Glutamatergic neuron (in vitro differentiated cells): ENCODE data around the gene CCNL2. TPM values are rescaled to one million over a fixed set of nuclear protein-coding genes. Genes with fewer than 3 reads are reported as not detected.

Experiments used
- DNase-seq: peaks from one replicate; pipeline ENCODE4 v3.0.0; 2022
- H3K27ac Mint-ChIP-seq: one replicate; pipeline ENCODE4 v1.8.0; 2020; ENCODE audit warnings: mild to moderate bottlenecking, mixed read lengths, inconsistent platforms; ENCODE audit not compliant: unreplicated experiment
- H3K27me3 Mint-ChIP-seq: one replicate; pipeline ENCODE4 v1.8.0; 2020; ENCODE audit warnings: mild to moderate bottlenecking, moderate library complexity, mixed read lengths, inconsistent platforms; ENCODE audit not compliant: unreplicated experiment
- H3K36me3 Mint-ChIP-seq: one replicate; pipeline ENCODE4 v1.8.0; 2020; ENCODE audit warnings: mild to moderate bottlenecking, mixed read lengths, inconsistent platforms; ENCODE audit not compliant: unreplicated experiment
- H3K4me1 Mint-ChIP-seq: one replicate; pipeline ENCODE4 v1.8.0; 2020; ENCODE audit warnings: mild to moderate bottlenecking, low read depth, mixed read lengths, inconsistent platforms; ENCODE audit not compliant: unreplicated experiment
- H3K4me3 Mint-ChIP-seq: one replicate; pipeline ENCODE4 v1.8.0; 2020; ENCODE audit warnings: mild to moderate bottlenecking, mixed read lengths, inconsistent platforms; ENCODE audit not compliant: unreplicated experiment
- H3K9me3 Mint-ChIP-seq: one replicate; pipeline ENCODE4 v1.8.0; 2020; ENCODE audit warnings: mild to moderate bottlenecking, moderate library complexity, mixed read lengths, inconsistent platforms; ENCODE audit not compliant: unreplicated experiment
- CTCF ChIP-seq: fragments of 200-600 bp; sonication (generic); IDR thresholded peaks from one replicate; pipeline ENCODE4 v1.5.0; 2021; ENCODE audit not compliant: partially characterized antibody, unreplicated experiment
- total RNA-seq: library from RNA; stranded (reverse); fragmentation: NEBNext Ultra II Directional; extraction: Animal tissue kit (Norgen Biotek cat#: 25700); gene quantifications from one replicate; pipeline ENCODE4 v1.2.1, GENCODE V29; 2021; ENCODE audit not compliant: unreplicated experiment

The CCNL2 gene
- total RNA-seq, 1 donor from 2014 or later: 394 TPM

- H3K27me3 Mint-ChIP-seq: peaks cover 2% of the 10 kb centered on the region
- H3K27ac Mint-ChIP-seq: no peak overlapping the region
- H3K4me3 Mint-ChIP-seq: no peak overlapping the region
- peaks cover 13% of the 10 kb centered on the region for H3K4me1 Mint-ChIP-seq
- no peak for DNase-seq
- peaks cover 11% of the 10 kb centered on the region for H3K9me3 Mint-ChIP-seq
- TF ChIP-seq CTCF: no peak
- H3K36me3 Mint-ChIP-seq: no peaks in the 10 kb centered on the region
Observed at GRCh38 chr1:1422465-1423244, 23.5 kb upstream of the CCNL2 start.

DNA sequence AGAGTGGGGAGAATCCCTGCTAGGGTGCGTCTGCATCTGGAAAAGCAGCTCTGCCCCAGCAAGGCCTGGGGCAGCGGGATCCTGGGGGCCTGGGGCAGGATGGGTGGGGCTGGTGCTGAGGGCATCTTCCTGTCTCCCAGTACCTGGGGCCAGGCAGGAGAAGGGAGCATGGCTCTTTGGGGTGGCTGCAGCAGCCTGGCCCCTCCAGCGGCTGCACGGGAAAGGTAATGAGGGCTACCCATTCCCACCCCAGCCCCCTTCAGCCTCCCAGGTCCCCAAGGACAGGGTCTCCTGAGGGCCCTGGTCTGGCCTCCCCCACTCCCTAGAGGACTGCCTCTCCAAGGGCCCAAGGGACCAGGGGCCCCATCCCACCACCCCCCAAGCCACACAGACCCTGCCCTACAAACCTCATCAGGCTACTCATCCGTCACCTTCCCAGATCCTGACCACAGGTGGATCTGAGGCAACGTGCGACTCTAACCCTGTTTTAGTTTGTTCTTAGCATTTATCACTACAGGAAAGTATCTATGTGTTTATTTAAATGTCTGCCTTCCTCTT, 22.9 kb upstream of the CCNL2 start:
- H3K9me3 Mint-ChIP-seq: peaks cover 11% of the 10 kb centered on the region
- no peak overlapping the region for H3K27ac Mint-ChIP-seq
- no peak for TF ChIP-seq CTCF
- no peak for DNase-seq
- no peak overlapping the region for H3K4me3 Mint-ChIP-seq
- peaks cover 17% of the 10 kb centered on the region for H3K4me1 Mint-ChIP-seq
- peaks cover 2% of the 10 kb centered on the region for H3K27me3 Mint-ChIP-seq
- H3K36me3 Mint-ChIP-seq: no peaks in the 10 kb centered on the region

DNA sequence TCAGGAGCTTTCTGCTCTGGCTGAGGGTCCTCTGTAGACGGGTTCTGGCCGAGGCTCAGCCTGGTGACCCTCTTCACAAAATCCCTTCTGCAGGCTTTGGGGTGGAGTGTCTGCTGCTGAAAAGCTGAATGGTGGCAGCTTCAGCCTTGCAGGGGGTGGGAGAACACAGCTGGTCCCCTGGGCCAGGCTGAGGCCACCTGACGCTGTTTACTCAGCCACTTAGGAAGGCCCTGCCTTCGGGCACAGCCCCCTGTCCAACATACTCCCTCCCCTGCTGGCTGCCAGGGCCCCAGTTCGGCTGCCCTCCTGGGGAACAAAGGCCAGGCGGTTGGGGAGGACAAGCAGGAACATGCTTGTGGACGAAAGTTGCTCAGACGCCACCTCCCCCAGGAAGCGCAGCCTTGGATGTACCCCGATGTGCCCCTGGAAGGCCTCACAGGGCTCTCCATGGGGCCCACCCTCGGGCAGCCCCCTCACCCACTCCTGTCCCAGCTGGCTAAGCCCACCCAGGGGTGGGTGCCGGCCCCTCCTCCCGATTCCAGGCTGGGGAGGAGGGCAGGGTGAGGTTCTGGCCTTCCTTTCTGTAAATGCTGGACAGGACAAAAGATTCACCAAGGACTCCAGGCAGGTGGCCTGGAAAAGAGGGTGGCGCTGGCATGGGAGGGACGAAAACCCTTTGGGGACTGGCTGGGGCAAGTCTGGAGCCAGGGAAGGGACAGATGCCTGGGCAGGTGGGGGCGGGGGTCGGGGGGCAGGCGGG, 22.2 kb upstream of the CCNL2 start, which contains the start of gene ANKRD65:
TSS of gene ANKRD65 (minus strand) at position 130 of the 760 bp plus-strand sequence. CDS start 271 bp downstream, outside the sequence.
- Mint-ChIP-seq H3K27me3 (peaks cover 2% of the 10 kb centered on the region), H3K27ac (peak within 1 kb of the TSS; percentile 76), H3K36me3 (no peaks in the 10 kb centered on the region), H3K4me1 (peaks cover 17% of the 10 kb centered on the region), H3K9me3 (peaks cover 11% of the 10 kb centered on the region), H3K4me3 (peak within 1 kb of the TSS; percentile 34)
- DNase-seq: peak; percentile 52
- TF ChIP-seq CTCF: no peak

- Mint-ChIP-seq H3K36me3 (no peaks in the 10 kb centered on the region), H3K4me3 (peak overlapping the region; percentile 34), H3K27ac (peak overlapping the region; percentile 76), H3K27me3 (peaks cover 2% of the 10 kb centered on the region), H3K4me1 (peaks cover 17% of the 10 kb centered on the region), H3K9me3 (peaks cover 11% of the 10 kb centered on the region)
- no peak for TF ChIP-seq CTCF
- no peak for DNase-seq
Observed at GRCh38 chr1:1420654-1421141, 21.6 kb upstream of the CCNL2 start.
